Activated B cell treated with CpG ODN at 0.5 μM for 24 hours (primary cell): ENCODE data around the gene MICALL2. TPM values are rescaled to one million over a fixed set of nuclear protein-coding genes. Genes with fewer than 3 reads are reported as not detected.

Source experiments
- ATAC-seq: fragments of 200-7000 bp; cut with Tn5 transposase; one replicate; pipeline ENCODE4 v1.10.0; 2021; ENCODE audit warnings: low read depth, mild to moderate bottlenecking, moderate library complexity
- CTCF ChIA-PET: fragments of 350-600 bp; sonication (Branson Sonifier 250); formaldehyde crosslinking; loops from one replicate; lab custom pipeline; 2021; ENCODE audit warnings: antibody characterized with exemption; lab: Charles Lee
- POLR2A ChIA-PET: fragments of 350-600 bp; sonication (Branson Sonifier 250); formaldehyde crosslinking; loops from one replicate; lab custom pipeline; 2021; ENCODE audit warnings: antibody characterized with exemption; lab: Charles Lee
- DNase-seq: peaks from one replicate; pipeline ENCODE4 v3.0.0; 2022
- H3K27ac Mint-ChIP-seq: one replicate; pipeline ENCODE4 v1.8.0; 2020; ENCODE audit warnings: mixed read lengths
- H3K27me3 Mint-ChIP-seq: one replicate; pipeline ENCODE4 v1.8.0; 2021; ENCODE audit warnings: mixed read lengths
- H3K36me3 Mint-ChIP-seq: one replicate; pipeline ENCODE4 v1.8.0; 2021; ENCODE audit warnings: low read depth, mixed read lengths
- H3K4me1 Mint-ChIP-seq: one replicate; pipeline ENCODE4 v1.8.0; 2021; ENCODE audit warnings: mixed read lengths
- H3K4me3 Mint-ChIP-seq: one replicate; pipeline ENCODE4 v1.8.0; 2020; ENCODE audit warnings: mild to moderate bottlenecking, mixed read lengths
- H3K9me3 Mint-ChIP-seq: one replicate; pipeline ENCODE4 v1.8.0; 2020; ENCODE audit warnings: mixed read lengths
- intact Hi-C: fragments of 100-400 bp; cut with micrococcal nuclease; formaldehyde crosslinking; loops from one replicate; pipeline ENCODE4 v1.15.1; 2024
- total RNA-seq: library from RNA; stranded (reverse); gene quantifications from 2 replicates; pipeline ENCODE4 v1.2.3, GENCODE V29; 2022
- TF ChIP-seq, protein P1 (sequence below): fragments of 200-600 bp; IDR thresholded peaks from one replicate; pipeline ENCODE4 v1.8.0; 2022; ENCODE audit warnings: antibody characterized with exemption, mild to moderate bottlenecking

The MICALL2 gene
- total RNA-seq, 1 donor from 2014 or later: 0.55 TPM

GRCh38 chr7:1438821-1439220 lies 20.4 kb downstream of the MICALL2 start:
- no peaks in the 10 kb centered on the region for H3K9me3 Mint-ChIP-seq
- ChIA-PET POLR2A (no interaction called here), CTCF (no interaction called here)
- no peak overlapping the region for H3K4me3 Mint-ChIP-seq
- H3K4me1 Mint-ChIP-seq: no peaks in the 10 kb centered on the region
- intact Hi-C loops: no loop called here
- TF ChIP-seq, protein P1, sequence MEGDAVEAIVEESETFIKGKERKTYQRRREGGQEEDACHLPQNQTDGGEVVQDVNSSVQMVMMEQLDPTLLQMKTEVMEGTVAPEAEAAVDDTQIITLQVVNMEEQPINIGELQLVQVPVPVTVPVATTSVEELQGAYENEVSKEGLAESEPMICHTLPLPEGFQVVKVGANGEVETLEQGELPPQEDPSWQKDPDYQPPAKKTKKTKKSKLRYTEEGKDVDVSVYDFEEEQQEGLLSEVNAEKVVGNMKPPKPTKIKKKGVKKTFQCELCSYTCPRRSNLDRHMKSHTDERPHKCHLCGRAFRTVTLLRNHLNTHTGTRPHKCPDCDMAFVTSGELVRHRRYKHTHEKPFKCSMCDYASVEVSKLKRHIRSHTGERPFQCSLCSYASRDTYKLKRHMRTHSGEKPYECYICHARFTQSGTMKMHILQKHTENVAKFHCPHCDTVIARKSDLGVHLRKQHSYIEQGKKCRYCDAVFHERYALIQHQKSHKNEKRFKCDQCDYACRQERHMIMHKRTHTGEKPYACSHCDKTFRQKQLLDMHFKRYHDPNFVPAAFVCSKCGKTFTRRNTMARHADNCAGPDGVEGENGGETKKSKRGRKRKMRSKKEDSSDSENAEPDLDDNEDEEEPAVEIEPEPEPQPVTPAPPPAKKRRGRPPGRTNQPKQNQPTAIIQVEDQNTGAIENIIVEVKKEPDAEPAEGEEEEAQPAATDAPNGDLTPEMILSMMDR: no peak
- no peak overlapping the region for H3K27ac Mint-ChIP-seq
- H3K27me3 Mint-ChIP-seq: peaks cover 3% of the 10 kb centered on the region
- H3K36me3 Mint-ChIP-seq: no peaks in the 10 kb centered on the region
- DNase-seq (no peak), ATAC-seq (no peak)

GRCh38 chr7:1438208-1438607 lies 21.1 kb downstream of the MICALL2 start:
- peaks cover 3% of the 10 kb centered on the region for H3K27me3 Mint-ChIP-seq
- TF ChIP-seq, protein P1: no peak
- CTCF ChIA-PET: no interaction called here
- H3K4me3 Mint-ChIP-seq: no peak overlapping the region
- H3K36me3 Mint-ChIP-seq: no peaks in the 10 kb centered on the region
- H3K27ac Mint-ChIP-seq: no peak overlapping the region
- intact Hi-C loops: no loop called here
- no peaks in the 10 kb centered on the region for H3K9me3 Mint-ChIP-seq
- POLR2A ChIA-PET: no interaction called here
- DNase-seq (no peak), ATAC-seq (no peak)
- H3K4me1 Mint-ChIP-seq: no peaks in the 10 kb centered on the region

GRCh38 chr7:1437155-1437880 lies 22.0 kb downstream of the MICALL2 start:
- ATAC-seq (no peak), DNase-seq (no peak)
- ChIA-PET CTCF (no interaction called here), POLR2A (no interaction called here)
- intact Hi-C loops: no loop called here
- Mint-ChIP-seq H3K27ac (no peak overlapping the region), H3K4me1 (peaks cover 3% of the 10 kb centered on the region), H3K36me3 (no peaks in the 10 kb centered on the region), H3K27me3 (peaks cover 6% of the 10 kb centered on the region), H3K4me3 (no peak overlapping the region), H3K9me3 (no peaks in the 10 kb centered on the region)
- TF ChIP-seq, protein P1: no peak

DNA sequence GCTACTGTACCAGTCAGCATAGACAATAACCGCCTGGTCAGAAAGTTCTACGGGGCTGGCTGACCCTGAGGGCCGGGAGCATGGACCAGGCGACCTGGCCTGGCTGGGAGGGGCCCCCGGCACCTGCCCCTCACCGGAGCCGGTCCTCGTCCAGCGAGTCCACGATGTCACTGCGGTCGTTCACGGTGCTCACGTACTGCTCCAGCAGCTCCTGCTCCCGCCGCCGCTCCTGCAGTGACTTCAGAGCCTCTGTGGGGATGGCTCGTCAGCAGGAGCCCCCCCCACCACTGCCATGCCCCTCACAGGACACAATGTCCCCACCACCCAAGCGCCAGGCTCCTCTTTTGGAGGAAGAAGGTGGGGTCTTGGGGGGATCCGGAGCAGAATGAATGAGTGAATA lies 22.7 kb downstream of the MICALL2 start:
- DNase-seq (no peak), ATAC-seq (no peak)
- ChIA-PET POLR2A (no interaction called here), CTCF (no interaction called here)
- Mint-ChIP-seq H3K27ac (no peak overlapping the region), H3K9me3 (no peaks in the 10 kb centered on the region), H3K4me3 (no peak overlapping the region), H3K4me1 (peaks cover 3% of the 10 kb centered on the region), H3K36me3 (no peaks in the 10 kb centered on the region), H3K27me3 (peaks cover 6% of the 10 kb centered on the region)
- intact Hi-C loops: no loop called here
- TF ChIP-seq, protein P1: no peak

DNA sequence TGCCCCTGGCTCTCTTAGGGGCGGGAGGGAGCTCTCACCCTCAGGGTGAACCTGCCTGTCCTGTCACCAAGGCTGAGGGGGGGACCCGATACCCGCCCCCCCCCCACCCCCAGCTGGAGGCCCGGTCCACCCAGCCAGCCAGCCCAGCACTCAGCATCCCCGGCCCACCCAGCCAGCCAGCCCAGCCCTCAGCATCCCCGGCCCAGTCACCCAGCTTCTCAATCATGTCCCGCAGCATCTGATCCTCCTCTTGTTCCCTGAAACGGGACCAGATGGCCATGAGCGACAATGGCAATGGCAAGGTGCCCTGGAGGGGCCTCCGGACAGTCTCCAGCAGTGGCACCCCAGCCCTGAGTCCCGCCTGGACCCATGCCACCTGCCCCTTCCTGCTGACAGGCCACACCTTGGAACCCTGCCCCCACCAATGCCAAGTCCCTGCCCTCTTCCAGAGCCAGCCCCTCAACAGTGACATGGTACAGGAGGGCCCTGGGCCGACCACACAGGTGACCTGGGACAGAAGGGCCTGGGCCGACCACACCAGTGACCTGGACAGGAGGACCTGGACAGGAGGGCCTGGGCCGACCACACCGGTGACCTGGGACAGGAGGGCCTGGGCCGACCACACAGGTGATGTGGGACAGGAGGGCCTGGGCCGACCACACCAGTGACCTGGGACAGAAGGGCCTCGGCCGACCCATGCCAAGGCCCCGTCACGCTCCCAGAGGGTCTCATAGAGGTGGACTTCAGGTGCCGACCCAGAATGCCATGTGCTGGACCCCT lies 24.2 kb downstream of the MICALL2 start:
- H3K36me3 Mint-ChIP-seq: no peaks in the 10 kb centered on the region
- no peak for ATAC-seq
- H3K27me3 Mint-ChIP-seq: peaks cover 6% of the 10 kb centered on the region
- ChIA-PET CTCF (no interaction called here), POLR2A (no interaction called here)
- TF ChIP-seq, protein P1: no peak
- no peaks in the 10 kb centered on the region for H3K9me3 Mint-ChIP-seq
- no peak for DNase-seq
- no peak overlapping the region for H3K4me3 Mint-ChIP-seq
- H3K27ac Mint-ChIP-seq: no peak overlapping the region
- peaks cover 3% of the 10 kb centered on the region for H3K4me1 Mint-ChIP-seq
- intact Hi-C loops: no loop called here
